AG20443 (cell line): Measurements from ENCODE around the gene SEMA7A.

Experiments used
- DNase-seq: peaks from one replicate; pipeline ENCODE4 v3.0.0; 2012; ENCODE audit warnings: low spot score, mixed read lengths

The SEMA7A gene

DNA sequence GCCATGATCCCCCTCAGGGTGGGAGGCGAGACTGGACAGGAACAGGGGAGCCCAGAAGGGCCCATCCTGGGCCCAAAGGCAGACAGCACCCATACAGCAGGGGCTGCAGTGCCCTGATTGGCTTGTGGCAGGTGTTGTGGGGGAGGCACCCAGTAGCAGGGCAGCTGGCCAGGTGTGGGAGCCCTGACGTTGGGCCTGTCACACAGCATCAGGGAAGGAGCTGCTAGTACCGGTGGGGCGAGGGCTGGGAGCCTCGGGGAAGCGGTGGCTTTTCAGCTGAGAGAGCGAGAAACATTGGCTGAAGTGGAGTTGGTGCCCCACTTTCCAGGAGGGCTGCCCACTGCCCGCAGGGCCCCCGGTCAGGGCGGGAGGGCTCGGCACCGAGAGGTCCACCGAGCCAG is 46.6 kb downstream of the SEMA7A start:
- no peak for DNase-seq

DNA sequence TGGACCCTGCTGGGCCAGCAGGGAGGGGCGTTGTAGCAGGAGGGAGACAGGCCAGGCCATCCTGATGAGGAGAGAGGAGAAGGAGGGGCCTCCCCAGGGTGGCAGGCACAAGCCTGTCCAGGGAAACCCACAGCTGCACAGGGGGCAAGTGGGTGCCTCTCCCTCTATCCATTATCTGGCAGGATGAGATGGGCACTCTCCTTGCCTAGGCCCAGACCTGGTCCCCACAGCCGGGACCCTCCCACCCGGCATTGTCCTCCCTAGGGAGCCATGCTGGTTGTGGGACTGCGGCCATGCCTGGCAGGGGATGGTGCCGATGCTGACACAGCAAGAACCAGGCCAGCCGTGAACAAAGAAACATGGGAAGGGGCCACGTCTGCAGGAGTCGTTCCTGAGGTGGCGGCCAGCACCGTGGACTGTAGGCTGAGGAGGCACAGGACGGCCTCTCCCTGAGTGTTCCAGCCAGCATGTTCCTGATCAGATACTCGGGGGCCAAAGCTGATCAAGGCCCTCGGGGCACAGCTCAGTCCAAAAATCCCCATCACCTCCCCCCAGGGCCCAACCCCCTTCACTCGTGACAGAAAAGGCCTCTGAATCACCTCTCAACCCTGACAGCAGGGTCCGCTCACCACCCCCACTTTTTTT is 47.1 kb downstream of the SEMA7A start:
- DNase-seq = no peak

DNA sequence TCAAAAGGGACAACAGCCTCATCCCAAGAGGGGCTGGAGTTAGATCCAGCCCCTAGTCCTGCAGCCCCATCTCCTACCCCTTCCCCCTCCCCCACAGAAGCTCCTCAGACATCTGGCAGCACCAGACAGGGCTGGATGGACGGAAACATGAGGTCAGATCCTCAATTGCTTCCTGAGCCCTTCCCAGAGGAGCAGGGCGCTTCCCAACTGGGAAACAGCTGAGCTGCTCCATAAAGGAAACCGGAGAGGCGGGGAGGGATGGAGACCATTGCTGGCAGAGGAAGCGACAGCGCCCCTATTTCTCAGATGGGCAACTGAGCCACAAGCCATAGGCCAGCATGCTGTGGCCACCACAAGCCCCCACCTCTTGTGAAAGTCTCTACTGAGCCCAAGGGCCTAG is 48.0 kb downstream of the SEMA7A start:
- DNase-seq = no peak

DNA sequence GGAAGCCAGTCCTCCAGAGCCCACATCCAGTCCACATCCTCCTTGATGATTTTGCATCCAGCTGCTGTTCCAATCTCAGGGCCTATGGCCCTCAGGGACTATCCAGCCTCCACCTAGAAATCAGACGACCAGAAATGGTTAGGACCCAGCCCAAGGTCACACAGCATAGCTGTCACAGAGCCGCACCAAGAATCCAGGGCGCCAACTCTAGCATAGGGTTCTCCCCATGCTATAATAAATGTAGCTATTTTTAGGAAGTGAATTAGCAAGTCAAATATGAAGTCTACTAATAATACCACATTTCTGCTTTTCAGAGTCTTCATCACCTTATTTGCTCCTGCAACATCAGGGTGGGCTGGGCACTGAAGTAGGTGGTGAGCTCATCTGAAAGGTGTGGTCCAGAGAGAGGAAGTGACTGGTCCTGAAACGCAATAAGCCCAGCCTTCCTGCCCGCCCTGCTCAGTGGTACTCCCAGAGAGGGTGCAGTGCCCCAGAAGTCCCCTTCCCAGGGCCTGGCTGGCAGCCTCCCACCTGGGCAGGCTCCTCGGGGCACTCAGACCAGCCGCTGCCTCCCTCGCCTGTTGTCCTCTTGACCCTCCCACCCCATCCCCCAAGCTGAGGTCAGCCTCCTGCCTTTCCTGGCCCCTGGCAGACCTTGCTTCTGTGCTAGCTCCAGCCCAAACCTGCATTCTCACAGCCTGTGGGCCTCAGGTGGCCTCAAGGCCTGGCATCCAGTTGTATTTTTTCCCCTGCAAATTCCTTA is 48.7 kb downstream of the SEMA7A start:
- DNase-seq = peak; percentile 43

DNA sequence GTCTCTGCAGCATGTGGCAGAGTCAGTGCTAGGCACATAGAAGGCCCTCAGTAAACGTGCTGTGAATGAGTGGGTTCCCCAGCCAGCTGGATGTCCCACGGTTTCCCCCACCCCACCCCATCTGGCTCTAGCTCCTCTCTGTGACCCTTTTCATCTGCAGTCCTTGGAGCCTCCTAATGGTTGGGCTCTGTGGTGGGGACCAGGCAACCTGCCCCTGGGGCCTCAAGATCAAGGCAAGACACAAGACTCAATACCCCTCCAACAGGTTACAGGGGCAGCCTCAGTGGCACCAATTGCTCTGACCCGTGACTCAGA is 49.2 kb downstream of the SEMA7A start:
- no peak for DNase-seq

DNA sequence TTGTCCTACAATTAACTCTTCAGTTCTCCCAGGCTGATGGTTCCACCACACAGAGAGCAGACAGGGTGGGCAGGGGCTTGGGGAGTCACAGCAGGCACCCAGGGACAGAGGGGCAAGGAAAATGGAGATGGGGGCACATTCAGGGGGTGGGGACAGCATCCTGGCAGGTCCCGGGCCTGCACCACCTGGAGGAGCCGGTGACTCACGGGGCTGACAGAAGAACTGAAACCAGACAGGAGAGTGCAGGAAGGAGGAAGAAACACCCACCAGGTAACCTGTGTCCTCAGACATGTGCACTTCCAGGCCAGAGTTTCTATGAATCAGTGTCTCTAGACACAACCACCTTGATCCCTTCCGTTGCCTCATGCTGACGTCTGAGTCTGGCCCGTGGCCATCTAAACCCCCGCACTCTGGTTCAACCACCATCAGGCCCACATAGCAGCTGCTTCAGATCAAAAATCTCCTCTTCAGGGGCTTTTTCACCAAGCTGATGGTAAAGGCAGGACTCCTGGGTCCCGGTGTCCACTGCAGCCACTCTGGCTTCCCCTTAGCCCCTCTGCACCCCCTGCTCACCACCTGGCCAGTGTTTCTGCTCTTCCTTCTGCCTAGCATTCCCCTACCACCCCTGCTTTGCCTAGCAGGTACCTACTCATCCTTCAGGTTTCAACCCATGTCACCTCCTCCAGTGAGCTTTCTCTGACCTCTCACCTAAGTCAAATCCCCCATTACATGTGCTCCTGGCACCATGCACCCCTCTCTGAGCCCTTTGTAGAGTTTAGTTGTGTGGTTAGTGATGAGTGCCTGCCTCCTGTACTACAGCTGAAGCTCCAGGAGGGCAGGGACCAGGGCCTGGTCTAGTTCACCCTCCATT is 49.8 kb downstream of the SEMA7A start:
- DNase-seq = no peak

DNA sequence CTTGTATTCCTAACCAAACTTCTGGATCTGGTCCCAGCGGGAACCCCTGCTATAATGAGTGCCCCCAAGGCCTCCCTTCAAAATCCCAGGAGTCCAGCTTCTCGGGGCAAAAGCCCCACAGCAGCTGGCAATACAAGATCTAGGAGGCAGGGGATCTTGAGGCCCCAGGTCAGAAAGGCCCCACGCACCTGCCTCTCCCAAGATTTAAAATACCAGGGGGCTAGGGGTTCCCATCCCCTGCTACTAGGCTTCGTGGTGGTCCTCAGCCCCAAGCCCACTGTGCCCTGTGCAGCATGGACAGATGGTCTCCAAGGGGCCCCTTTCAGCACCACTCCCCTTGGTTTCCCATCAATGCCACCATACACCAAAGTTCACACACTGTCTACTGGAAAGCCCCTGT is 50.5 kb downstream of the SEMA7A start:
- no peak for DNase-seq

DNA sequence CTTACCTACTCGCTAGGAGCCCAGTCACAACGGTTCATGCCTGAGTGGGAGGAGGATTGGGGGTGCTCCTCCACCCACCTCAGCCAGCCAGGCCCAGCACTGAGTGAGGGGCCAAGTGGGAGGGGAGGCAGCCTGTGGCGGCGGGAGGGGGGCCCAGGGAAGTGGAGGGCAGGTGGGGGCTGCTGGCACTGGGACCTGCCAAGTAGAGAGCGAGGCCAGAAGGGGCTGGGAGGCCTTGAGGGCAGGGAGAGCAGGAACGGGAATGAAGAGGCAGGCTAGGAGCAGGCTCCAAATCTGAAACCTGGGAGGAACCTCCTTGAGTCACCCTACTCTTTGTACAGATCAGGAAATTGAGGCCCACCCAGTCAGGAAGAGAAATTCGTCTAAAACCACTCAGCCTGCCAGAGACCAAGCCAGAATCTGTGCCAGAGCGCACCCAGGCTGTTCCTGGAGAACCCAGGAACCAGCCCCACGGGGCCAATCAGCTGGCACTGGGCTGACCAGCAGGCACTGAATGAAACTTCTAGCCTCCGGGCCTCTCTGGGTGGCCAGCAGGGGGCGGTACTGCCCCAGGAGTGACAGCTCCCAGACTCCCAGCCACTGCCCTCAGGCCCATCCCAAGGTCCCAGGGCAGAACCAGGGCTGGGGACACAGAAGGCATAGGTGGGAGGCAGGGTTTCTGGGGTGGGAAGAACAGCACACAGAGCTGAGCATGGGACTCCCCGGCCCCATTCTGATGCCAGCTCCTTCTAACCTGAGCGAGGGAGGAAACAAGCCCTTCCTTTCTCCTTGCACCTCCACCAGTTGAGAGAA is 51.5 kb downstream of the SEMA7A start:
- peak; percentile 95 for DNase-seq

DNA sequence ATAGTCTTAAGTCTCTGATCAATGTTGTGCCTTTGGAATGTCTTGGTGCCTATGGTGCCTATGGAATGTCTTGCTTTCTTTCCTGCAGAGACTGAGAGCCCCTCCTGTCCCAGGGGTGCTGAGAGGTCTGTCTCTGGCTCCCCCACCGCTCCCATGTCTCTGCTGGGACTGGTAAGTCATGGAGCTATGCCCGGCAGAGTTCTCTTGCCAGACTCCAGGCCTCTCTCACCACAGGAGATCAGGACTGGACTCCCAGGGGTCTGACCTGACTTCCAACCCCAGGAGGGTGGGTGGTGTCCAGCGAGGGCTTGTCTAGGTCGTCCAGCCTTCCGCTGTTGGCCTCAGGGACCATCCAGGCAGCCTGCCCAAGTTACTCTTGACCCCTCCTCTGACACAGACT is 52.3 kb downstream of the SEMA7A start:
- DNase-seq = no peak

DNA sequence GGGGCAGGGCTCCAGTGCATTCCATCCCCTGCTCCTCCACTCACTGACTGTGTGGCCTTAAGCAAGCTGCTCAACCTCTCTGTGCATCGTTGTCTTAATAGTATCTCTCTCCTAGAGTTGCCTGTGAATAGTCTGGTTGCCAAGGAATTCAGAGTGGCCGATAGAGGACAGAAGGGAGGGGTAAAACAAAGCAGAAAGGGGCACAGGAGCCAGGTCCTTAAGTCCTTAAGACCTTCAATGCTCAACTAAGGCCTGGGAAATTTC is 52.6 kb downstream of the SEMA7A start:
- no peak for DNase-seq

DNA sequence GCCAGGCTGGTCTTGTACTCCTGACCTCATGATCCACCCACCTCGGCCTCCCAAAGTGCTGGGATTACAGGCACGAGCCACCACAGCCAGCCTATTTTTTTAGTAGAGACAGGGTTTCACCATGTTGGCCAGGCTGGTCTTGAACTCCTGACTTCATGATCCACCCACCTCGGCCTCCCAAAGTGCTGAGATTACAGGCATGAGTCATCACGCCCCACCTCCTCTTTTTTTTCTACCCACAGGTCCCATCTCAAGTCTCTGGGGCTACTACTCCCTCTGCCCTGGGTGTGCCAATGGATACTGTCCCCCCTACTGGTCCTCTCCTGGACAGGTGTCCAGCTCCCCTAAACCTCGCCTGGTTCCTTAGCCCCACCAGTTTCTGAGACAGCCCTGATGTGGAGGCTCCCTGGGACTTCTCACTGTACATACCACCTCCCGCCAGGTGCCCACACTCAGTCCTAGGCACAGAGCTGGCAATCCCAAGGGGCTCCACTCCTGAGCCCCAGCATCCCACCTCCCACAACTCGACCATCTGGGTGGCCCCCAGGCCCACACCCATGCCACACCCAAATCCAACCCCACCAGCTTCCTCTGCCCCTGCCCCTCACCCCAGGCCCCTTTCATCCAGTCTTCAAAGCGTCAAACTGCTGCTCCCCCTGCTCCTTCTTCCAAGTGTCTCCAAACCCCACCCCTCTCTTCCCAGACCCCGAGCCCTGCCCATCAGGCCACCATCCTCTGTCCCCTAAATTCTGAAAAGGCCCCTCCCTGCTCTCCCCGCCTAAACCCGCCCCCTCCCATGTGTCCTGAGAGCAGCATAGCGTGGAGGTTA is 53.2 kb downstream of the SEMA7A start:
- no peak for DNase-seq

DNA sequence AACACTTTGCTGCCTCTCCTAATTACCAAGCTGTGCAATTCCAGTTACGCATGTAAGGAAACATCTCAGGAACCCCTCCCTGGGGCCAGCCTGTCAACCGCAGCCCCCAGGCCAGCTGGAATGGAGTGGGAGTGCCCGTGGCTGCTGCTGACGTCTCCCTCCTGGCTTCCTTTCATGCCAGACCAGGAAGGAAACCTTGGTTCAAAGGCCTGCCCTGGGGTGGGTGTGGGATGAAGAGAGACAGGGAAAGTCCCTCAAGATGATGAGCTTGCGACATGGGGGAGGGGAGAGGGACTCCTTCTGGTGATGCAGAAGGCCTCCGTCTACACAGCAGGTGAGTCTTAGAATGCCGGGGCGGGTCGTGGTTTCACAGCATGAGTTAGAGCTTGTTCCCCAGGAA is 54.9 kb downstream of the SEMA7A start:
- peak; percentile 50 for DNase-seq

DNA sequence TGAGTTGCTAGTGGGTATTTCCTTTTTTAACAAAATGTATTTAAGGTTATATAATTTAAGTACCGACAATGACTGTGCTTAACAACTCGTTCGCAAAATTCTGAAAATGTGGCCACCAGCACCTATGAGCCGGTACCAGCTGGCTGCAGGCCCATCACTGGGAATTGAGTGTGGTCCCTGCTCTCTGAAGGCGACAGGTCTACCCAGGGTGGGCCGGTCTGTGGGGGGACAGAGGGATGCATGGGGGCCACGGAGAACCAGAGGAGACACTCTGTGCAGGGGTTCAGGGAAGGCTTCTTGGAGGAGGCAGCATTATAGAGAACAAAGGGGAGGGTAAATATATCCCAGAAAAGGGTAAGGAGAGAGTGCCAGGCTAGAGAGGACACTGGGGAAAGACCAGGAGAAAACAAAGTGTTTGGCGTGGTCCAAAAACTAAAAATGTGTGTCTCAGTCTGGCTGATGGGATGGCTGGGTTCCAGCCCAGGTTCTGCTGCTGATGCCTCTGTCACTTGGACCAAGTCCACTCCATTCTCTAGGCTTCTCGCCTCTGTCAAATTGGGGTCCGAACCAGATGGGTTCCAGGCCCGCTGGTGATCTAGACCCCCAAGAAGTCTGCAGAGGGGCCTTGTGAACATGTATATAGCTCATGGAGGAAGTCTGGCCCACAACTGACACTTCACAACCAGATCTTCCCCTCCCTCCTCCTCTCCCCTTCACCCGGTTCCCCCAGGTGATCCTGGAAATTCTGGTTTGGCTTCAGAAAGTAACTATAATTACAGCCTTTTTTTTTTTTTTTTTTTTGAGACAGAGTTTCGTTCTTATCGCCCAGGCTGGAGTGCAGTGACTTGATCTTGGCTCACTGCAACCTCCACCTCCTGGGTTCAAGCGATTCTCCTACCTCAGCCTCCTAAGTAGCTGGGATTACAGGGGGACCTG is 55.7 kb downstream of the SEMA7A start:
- no peak for DNase-seq

DNA sequence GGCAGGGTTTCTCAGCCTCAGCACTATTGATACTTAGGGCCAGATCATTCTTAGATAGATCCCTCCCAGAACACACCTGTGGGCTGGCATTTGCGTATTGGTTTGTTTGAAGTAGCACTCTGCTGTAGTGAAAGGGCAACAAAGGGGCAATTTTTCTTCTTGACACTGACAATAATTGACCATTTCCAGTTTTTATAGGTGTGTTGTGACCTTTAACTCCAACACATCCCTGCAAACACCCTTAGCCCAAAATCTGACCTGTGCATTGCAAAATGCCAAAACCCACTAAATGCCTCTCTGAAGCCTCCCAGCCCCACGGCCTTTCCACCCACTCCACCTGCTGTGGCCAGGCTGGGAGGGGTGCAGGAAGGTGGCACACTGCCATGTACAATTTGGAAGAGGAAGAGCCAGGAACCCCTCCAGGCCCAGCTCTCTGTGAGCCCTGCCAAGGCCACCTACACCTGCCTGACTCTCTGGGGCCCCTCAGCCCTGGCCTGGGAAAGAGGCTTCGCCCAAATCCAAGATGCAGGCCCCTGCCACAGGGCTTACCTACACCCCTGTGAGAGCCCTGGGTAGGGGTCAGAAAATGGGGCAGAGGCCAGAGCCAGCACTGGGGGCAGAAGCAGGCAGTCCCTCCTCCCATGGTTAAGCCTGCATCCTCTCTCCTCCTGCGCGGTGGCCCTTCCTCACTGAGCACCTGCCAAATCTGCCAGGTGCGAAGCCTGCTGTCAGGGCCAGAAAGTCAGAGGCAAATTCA is 56.8 kb downstream of the SEMA7A start:
- DNase-seq = no peak

DNA sequence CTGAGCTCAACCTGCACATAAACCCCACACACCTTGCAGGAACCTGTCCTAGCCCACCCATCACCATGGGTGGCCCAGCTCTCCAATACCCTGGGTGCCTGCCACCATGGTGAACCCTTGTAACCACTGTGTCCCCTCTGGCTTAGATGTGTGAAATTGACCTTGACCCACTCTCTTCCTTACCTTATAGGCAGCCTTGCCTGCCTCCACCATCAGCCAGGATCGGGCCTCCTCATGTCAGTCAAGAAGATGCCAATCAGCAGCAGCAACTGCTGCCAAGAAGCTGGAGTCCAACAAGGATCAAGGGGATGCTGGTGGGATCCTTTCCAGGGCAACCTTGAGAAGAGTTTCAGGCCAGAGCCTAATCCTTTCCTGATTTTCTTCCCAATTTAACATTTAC is 57.5 kb downstream of the SEMA7A start:
- no peak for DNase-seq

DNA sequence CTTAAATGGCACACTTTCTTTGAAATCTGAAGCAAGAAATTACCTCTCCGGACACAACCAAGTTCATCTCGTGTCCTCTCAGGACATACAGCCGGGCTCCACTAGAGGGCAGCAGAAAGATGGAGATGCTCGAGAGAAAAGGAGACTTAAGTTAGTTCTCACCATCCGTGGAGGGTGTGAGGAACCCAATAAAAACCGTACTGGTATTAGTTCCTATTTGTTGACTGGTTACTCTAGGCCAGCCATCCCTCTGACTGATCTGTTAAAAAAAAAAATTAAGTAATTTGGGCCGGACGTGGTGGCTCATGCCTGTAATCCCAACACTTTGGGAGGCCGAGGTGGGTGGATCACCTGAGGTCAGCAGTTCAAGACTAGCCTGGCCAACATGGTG is 58.5 kb downstream of the SEMA7A start:
- peak; percentile 82 for DNase-seq

DNA sequence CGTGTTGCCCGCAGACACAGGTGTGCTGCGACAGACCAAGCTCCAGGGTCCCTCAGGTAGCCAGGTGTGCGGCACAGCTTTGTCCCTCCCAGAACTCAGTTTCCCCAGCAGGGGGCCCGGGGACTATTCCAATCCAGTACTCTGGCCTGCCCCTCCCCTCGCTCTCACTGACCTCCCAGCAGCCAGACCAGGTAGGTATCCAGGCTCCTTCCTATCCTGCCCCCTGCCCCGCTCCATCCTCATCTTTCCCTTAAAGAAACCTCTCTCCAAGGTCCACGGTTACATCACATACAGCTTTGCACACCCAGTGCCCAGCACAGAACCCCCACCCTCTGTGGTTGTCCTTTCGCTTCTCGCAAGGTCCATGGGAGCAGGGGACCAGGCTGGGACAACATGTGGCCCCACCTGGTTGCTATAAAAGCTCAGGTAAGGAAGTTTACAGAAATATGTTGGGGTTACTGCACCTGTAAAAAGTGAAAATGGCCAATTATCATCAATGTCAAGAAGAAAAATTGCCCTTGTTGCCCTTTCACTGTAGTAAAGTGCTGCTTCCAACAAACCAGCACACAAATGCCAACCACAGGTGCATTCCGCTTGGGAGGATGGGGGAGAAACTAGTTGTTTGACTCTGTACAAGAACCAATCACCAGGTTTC is 59.0 kb downstream of the SEMA7A start:
- no peak for DNase-seq

DNA sequence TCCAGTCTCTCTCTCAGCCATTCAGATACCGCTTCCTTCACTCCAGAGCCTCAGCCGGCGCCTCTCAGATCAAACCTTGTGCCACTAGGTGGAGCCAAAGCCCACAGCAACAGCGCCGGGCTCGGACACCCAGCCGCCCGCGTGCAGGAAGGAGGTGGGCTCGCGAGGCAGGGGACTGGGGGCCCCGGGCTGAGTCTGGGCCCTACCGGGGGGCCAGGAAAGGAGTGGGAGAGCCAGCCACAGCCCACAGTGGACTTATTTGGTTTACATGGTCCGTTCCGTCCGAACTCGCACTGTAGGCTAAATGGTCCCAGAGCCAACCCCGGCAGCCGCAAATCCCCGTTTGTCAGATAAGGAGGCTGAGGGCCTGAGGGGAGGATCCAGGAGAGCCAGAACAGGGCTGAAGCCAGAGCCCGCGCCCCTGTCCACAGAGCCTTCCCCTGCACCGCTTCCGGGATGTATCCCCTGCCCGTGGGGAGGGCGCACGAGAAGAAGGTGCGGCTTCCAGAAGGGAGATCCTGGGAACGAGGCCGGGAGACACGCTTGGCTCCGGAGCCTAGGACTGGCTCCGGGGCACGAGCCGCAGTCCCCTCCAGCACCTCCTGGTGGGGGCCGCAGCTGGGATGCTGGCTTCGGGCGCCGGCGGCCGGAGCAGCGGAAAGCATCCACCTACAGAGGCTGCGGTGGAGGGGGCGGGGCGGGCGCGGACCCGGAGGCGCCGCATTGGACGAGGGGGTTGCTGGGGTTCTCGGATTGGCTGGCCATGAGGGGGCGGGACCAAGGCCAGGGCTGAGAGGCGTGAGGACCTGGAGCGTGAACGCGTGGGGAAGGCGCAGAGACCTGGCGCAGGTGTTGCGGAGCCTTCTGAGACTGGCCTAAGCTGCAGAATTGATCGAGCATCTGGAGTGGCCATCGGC is 59.8 kb downstream of the SEMA7A start:
- DNase-seq = peak; percentile 98
